Fibroblast of skin of back (primary cell): Measurements from ENCODE around the gene OR2A12.
"Not testable (repeated sequence)": the region's sequence is repeated elsewhere in the genome, so short reads cannot be mapped to it uniquely, and the experiment has no call there.

Experiments
- DNase-seq: peaks from one replicate; pipeline ENCODE4 v3.0.0-alpha.2; 2013

OR2A12 gene

DNA sequence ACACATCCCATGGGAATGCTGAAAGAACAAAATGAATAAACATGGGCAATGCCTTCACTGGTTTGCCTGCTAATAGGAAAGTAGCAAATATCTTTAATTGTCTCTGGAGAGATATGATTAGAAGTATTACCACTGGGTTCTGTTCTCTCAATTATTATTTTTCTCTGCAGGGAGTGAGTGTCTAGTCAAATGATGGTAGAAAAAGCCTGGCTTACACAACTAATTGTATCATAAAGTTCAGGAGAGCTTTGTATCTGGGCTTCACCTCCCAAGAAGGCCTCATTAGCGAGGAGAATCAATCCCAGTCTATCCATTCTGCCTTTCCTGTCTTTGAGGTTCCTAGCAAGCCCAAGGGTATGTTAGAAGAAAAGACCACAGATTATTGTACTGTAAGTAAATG is 36.8 kb downstream of the OR2A12 start, which contains the start of gene OR2A14:
Gene OR2A14, plus strand, starts transcription at position 301 of the 400 bp plus-strand sequence. CDS start 5,937 bp downstream, outside the sequence.
- no peak for DNase-seq

DNA sequence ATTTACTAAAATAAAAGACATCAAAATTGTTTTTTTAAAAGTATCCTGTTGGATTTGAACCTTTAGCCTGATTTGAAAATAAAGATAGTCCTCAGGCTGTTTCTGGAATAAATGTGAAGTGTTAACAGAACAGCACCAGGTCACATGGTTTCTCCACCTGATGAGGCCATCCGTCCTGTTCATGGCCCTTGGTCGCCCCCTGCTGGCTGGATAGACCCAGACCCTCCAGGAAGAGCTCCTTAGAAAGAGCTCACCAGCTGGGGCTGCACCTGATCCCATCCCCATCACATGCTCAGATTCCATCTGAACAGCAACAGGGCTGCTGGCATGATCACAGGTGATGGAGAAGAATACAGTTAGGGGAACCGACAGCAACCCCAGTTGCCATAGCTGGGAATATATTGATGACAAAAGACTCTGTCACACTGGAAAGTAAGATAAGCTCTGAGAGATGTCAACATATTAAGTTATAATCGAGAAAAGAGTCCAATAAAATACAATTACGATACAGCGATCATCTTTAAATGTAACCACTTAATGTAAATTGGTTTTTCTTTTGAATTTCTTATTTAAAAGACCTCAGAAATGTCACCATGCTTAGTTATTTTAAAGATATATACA is 41.7 kb downstream of the OR2A12 start:
- DNase-seq = peak; percentile 66

DNA sequence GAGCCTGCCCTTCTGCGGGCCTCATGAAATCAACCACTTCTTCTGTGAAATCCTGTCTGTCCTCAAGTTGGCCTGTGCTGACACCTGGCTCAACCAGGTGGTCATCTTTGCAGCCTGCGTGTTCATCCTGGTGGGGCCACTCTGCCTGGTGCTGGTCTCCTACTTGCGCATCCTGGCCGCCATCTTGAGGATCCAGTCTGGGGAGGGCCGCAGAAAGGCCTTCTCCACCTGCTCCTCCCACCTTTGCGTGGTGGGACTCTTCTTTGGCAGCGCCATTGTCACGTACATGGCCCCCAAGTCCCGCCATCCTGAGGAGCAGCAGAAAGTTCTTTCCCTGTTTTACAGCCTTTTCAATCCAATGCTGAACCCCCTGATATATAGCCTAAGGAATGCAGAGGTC is 43.5 kb downstream of the OR2A12 start:
- not testable (repeated sequence) for DNase-seq

DNA sequence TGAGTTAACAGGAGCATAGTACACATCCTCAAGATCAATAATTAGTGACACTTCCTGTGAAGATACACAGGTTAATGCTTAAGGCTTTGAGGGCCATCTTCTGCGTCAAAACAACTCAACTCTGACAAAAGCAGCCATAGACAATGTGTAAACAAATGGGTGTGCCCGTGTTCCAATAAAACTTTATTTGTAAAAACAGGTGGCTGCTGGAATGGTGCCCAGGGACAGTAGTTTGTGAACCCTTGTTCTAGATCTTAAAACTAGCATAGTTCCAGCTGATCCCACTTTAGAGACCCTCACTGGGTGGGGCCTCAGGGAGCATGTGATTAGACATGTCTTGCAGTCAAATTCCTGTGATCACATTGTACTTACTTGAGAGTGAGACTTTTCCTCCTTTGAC is 44.7 kb downstream of the OR2A12 start:
- DNase-seq = no peak

DNA sequence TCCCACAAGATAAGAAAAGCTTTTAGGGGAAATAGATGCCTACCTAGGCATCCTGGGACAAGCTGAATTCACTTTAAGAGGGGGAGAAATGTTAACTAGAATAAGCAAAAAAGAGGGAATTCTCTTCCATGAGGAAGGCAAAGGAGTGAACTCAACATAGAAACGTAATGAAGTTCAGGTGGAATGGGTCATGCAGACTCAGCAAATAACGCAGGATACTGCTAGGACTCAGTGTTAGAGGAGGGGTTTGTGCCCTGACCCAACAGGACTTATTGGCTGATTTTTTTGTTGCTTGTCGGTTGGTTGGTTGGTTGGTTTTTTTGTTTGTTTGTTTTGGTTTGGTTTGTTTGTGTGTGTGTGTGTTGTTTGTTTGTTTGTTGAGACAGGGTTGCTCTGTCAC is 46.2 kb downstream of the OR2A12 start:
- no peak for DNase-seq

DNA sequence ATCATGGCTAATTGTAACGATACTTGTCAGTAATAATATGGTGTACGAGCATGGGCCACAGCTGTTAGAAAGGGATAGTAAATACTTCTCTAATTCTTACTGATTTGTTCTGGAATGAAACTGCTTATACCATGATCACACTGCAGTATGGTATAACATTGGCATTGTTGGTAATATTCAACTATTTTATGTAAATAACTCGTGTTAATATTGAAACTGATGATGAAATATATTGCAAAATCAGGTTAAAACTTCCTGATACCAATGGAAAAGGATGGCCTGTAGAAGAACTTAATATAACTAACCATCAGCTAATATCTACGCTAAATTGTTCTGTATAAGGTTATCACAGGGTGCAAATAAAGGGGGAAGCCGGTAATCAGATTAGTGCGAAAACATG is 47.2 kb downstream of the OR2A12 start:
- DNase-seq = no peak

DNA sequence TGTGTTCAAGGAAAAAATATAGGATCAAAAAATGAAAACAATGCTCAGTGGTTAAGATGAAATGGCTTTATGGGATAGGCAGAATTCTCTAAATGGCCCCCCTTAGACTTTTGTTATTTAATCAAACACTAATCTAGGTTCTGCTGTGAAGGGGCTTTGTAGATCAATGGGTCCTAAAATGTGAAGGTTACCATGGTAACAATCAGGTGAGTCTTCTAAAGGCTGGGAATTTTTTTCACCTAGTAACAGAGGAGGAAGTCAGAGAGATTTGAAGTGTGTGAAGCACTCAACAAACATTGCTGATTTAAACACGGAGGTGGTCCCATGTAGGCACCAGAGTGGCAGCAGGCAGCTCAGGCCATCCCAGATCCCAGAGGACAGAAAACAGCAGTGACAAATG is 48.0 kb downstream of the OR2A12 start:
- no peak for DNase-seq

DNA sequence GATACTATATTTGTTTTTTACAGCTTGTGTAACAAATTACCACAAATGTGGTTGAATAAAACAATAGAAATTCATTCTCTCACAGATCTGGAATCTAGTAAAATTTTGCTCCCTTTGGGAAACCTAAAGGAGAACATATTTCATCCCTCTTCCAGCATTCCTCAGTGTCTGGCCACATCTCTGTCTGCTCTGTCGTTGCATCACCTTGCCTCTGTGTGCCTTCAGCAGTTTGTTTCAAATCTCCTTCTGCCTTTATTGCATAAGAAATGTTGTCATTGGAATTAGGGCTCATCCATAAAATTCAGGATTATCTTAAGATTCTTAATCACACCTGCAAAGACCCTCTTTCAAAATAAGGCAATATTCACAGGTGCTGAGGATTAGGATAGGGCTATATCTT is 51.4 kb downstream of the OR2A12 start:
- DNase-seq = no peak

DNA sequence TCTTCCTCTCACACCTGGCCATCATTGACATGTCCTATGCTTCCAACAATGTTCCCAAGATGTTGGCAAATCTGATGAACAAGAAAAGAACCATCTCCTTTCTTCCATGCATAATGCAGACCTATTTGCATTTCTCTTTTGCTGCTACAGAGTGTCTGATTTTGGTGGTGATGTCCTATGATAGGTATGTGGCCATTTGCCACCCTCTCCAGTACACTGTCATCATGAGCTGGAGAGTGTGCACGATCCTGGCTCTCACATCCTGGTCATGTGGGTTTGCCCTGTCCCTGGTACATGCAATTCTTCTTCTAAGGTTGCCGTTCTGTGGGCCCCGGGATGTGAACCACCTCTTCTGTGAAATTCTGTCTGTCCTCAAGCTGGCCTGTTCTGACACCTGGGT is 56.1 kb downstream of the OR2A12 start:
- DNase-seq = peak; percentile 0

DNA sequence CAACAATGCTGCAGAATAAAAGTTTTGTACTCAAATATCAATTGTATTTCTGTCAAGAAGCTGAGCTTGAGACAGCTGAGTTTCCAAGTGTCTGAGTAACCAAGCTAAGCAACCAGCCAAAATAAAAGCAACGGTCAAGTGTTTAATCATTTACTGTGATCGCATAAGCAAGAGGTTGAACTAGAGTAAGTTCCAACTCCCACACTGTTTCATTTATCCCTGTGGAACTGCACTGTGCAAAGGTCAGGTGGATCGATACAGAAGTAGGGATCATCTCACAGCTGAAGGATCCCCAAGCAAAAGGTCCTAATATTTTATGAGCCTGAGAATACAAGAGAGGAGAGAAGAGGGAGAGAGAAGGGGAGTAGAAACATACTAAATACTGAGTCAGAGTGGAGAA is 58.3 kb downstream of the OR2A12 start:
- DNase-seq = no peak

DNA sequence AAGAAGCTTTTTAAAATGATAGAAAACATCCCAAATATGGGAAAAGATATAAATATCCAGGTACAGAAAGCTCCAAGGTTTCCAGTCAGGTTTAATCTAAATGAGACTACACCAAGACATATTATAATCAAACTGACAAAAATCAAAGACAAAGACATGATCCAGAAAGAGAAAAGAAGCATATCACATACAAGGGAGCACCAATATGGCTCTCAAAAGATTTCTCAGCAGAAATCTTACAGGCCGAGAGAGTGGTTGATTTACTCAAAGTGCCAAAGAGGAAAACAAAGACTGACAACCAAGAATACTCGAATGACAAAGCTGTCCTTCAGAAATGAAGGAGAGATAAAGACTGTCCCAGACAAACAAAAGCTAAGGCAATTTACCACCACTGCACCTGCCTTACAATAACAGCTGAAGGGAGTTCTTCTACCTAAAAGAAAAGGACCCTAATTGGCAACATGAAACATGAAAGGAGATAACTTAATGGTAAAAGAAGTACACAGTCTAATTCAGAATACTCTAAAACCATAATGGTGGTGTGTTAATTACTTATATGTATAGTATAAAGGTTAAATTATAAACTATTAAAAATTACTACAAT is 62.2 kb downstream of the OR2A12 start:
- DNase-seq = no peak
